Dendritic cell treated with granulocyte-macrophage colony-stimulating factor and Interleukin-4, amounts not matched to agents 40 ng/mL and 50 ng/mL, for 4 days (primary cell): ENCODE data around the gene VPS13A.
"Not testable (repeated sequence)": the region's sequence is repeated elsewhere in the genome, so short reads cannot be mapped to it uniquely, and the experiment has no call there.

ENCODE experiments used
- H3K27ac Mint-ChIP-seq: one replicate; pipeline ENCODE4 v1.8.0; 2022; ENCODE audit warnings: mild to moderate bottlenecking, mixed read lengths
- H3K27me3 Mint-ChIP-seq: one replicate; pipeline ENCODE4 v1.8.0; 2022; ENCODE audit warnings: mild to moderate bottlenecking, mixed read lengths
- H3K36me3 Mint-ChIP-seq: one replicate; pipeline ENCODE4 v1.8.0; 2022; ENCODE audit warnings: low read depth, mixed read lengths
- H3K4me1 Mint-ChIP-seq: one replicate; pipeline ENCODE4 v1.8.0; 2022; ENCODE audit warnings: low read depth, mixed read lengths
- H3K4me3 Mint-ChIP-seq: one replicate; pipeline ENCODE4 v1.8.0; 2022; ENCODE audit warnings: mild to moderate bottlenecking, moderate library complexity, mixed read lengths
- H3K9me3 Mint-ChIP-seq: one replicate; pipeline ENCODE4 v1.8.0; 2022; ENCODE audit warnings: mixed read lengths
- intact Hi-C: fragments of 100-400 bp; cut with micrococcal nuclease; formaldehyde crosslinking; loops from one replicate; pipeline ENCODE4 v1.15.0; 2022

The VPS13A gene

DNA sequence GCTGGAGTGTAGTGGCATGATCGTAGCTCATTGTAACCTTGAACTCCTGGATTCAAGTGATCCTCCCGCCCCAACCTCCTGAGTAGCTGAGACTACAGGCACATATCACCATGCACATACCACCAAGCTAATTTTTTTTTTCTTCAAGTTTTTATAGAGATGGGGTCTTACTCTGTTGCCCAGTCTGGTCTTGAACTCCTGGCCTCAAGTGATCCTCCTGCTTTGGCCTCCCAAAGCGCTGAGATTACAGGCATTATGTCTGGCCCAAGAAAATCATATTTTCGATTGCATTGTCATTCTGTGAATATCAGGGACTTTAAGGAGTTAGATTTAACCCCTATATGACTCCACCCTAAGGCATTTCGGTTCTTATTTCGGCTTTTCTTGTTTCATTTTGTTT, 116.6 kb downstream of the VPS13A start:
- Mint-ChIP-seq H3K27ac (no peak overlapping the region), H3K27me3 (no peaks in the 10 kb centered on the region), H3K4me3 (no peak overlapping the region), H3K4me1 (no peaks in the 10 kb centered on the region), H3K9me3 (peaks cover 2% of the 10 kb centered on the region), H3K36me3 (peaks cover 5% of the 10 kb centered on the region)
- intact Hi-C loops: no loop called here

DNA sequence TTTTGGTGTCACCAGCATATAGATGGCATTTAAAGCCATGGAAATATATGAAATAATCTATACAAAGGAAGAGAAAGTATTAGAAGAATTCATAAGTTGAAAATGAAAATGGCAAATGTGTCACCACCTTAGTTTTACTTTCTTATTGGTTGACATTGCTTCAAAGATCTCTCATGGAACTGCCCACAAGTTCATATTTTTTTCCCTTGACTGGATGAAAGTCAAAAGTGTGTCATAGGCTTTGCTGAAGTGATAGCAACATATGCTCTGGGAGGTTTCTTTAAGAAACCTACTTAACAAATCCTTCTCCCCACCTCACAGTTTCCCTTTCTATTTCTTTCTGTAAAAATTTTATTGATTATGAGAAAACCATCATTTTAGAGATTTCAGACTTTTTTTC, 127.2 kb downstream of the VPS13A start:
- H3K36me3 Mint-ChIP-seq: peaks cover 7% of the 10 kb centered on the region
- no peak overlapping the region for H3K27ac Mint-ChIP-seq
- no peaks in the 10 kb centered on the region for H3K27me3 Mint-ChIP-seq
- no peaks in the 10 kb centered on the region for H3K9me3 Mint-ChIP-seq
- intact Hi-C loops: no loop called here
- no peak overlapping the region for H3K4me3 Mint-ChIP-seq
- H3K4me1 Mint-ChIP-seq: no peaks in the 10 kb centered on the region

DNA sequence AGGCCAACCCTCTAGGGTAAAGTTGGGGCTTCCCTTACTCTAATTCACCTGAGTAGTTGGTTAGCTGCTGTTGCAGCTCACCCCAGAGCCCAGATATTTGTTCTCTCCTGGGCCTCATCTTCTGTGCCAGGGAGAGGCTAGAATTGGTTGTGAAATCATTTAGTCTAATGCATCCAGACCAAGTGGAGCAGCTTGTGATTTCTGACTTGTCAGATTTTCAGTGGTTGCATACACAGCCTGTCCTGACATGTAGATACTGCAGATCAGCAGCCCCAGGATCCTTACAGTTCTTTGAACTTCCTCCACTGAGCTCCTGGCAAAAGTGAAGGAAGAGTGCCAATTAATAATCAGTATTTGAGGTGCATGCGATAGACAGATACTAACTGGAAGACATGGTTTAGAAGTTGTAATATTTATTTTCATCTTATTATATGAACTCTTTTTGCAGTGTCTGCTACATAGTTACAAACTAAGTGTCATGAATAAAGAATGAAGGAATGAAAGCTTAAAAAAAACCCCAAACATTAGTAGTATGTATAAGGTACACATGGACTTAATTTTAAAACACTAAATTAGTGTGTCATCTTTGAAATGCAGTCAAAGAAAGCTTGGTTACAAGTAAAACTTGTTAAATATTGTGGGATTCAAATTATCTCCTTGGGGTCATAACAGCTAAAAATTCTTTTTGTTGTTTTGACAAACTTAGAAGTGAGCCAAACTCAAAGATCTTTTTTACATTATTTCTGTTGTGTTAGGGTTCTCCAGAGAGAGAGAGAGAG, 128.5 kb downstream of the VPS13A start:
- no peaks in the 10 kb centered on the region for H3K9me3 Mint-ChIP-seq
- no peak overlapping the region for H3K4me3 Mint-ChIP-seq
- H3K27ac Mint-ChIP-seq: no peak overlapping the region
- intact Hi-C loops: no loop called here
- peaks cover 7% of the 10 kb centered on the region for H3K36me3 Mint-ChIP-seq
- no peaks in the 10 kb centered on the region for H3K27me3 Mint-ChIP-seq
- H3K4me1 Mint-ChIP-seq: no peaks in the 10 kb centered on the region

DNA sequence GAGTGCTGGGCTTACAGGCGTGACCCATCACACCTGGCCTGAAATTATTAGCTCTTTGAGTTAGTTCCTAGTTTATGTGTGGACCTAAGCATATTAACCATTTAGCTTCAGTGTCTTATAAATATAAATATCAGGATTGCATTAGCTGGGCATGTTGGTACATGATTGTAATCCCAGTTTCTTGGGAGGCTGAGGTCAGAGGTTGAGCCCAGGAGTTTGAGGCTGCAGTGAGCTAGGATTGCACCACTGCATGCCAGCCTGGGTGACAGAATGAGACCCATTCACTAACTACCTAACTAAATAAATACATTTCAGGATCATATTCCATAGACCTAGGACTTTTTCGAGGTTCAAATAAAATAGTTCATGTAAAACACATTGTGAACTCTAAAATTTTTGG, 129.8 kb downstream of the VPS13A start:
- Mint-ChIP-seq H3K27ac (no peak overlapping the region), H3K4me1 (no peaks in the 10 kb centered on the region), H3K27me3 (no peaks in the 10 kb centered on the region), H3K9me3 (no peaks in the 10 kb centered on the region), H3K4me3 (no peak overlapping the region), H3K36me3 (peaks cover 7% of the 10 kb centered on the region)
- intact Hi-C loops: no loop called here

DNA sequence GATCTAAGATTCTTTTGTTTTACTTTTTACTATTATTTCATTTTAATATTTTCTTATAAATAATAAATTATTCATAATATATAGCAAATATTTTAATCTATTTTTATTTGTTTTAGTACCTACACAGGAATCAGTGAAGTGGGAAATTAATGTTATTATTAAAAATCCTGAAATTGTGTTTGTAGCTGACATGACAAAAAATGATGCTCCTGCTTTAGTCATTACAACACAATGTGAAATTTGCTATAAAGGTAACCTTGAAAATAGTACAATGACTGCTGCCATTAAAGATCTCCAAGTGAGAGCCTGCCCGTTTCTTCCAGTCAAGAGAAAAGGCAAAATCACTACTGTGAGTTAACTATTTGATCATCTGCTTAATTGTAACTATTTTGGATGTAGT, 138.7 kb downstream of the VPS13A start:
- intact Hi-C loops: no loop called here
- Mint-ChIP-seq H3K27ac (no peak overlapping the region), H3K4me3 (no peak overlapping the region), H3K4me1 (no peaks in the 10 kb centered on the region), H3K27me3 (no peaks in the 10 kb centered on the region), H3K9me3 (no peaks in the 10 kb centered on the region), H3K36me3 (no peaks in the 10 kb centered on the region)

DNA sequence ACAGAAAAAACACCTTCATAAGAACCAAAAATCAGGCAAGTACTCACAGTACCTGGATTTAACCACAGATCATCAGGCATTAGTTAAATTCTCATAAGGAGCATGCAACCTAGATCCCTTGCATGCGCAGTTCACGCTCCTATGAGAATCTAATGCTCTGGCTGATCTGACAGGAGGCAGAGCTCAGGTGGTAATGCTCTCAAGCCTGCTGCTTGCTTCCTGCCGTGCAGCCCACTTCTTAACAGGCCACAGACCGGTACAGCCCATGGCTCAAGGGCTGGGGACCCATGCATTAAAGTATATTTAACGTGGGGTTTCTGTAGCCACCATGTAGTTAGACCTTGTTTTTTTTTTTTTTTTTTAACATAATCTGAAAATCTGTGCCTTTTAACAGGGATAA, 147.7 kb downstream of the VPS13A start:
- peaks cover 19% of the 10 kb centered on the region for H3K36me3 Mint-ChIP-seq
- intact Hi-C loops: no loop called here
- no peak overlapping the region for H3K4me3 Mint-ChIP-seq

DNA sequence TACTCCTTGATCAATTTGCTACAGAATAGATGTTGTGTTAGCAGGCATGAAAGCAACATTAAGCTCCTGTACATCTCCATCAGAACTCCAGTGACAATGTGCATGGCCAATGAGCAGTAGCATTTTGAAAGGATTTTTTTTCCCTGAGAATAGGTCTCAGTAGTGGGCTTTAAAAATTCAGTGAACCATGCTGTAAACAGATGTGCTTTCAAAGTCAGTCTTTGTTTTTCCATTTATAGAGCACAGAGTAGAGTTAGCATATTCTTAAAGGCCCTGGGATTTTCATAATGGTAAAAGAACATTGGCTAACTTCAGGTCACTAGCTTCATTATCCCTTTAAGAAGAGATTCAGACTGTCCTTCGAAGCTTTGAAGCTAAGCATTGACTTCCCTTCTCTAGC, 150.8 kb downstream of the VPS13A start:
- H3K4me1 Mint-ChIP-seq: no peaks in the 10 kb centered on the region
- no peak overlapping the region for H3K4me3 Mint-ChIP-seq
- peaks cover 9% of the 10 kb centered on the region for H3K36me3 Mint-ChIP-seq
- H3K9me3 Mint-ChIP-seq: no peaks in the 10 kb centered on the region
- intact Hi-C loops: no loop called here
- no peak overlapping the region for H3K27ac Mint-ChIP-seq
- H3K27me3 Mint-ChIP-seq: no peaks in the 10 kb centered on the region

More for the DNA sequence above, 147.7 kb downstream of the VPS13A start:
- Mint-ChIP-seq H3K27ac (no peak overlapping the region), H3K4me1 (no peaks in the 10 kb centered on the region), H3K27me3 (no peaks in the 10 kb centered on the region), H3K9me3 (no peaks in the 10 kb centered on the region)

DNA sequence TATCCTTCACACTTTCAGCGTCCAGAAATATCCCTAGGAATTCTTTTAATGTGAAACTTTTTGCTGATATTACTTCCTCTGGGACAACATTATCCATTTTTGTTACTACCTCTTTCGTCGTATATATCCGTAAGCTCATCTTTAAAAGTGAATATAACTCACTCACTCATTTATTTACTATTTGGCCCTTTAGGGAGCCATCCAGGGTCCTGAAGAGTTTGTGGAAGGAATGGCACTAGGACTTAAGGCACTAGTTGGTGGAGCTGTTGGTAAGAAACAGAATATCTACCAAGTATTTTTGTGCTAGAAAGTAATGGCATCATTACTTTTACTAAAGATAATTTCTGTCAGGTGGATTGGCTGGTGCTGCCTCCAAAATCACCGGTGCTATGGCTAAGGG, 192.7 kb downstream of the VPS13A start:
- no peaks in the 10 kb centered on the region for H3K27me3 Mint-ChIP-seq
- no peaks in the 10 kb centered on the region for H3K4me1 Mint-ChIP-seq
- peaks cover 13% of the 10 kb centered on the region for H3K36me3 Mint-ChIP-seq
- intact Hi-C loops: no loop called here
- no peaks in the 10 kb centered on the region for H3K9me3 Mint-ChIP-seq
- no peak overlapping the region for H3K4me3 Mint-ChIP-seq
- H3K27ac Mint-ChIP-seq: no peak overlapping the region

DNA sequence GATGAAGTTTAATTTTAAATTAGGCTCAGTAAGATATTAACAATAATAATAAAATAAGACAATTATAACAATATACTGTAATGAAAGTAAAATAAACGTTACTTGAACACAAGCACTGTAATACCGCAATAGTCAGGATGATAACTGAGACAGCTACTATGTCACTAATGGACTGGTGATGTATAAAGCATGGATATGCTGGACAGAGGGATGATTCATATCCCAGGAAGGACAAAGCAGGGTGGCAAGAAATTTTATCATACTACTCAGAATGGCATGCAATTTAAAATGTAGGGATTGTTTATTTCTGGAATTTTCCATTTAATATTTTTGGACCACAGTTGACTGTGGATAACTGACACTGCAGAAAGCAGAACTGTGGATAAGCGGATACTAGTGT, 196.9 kb downstream of the VPS13A start:
- H3K4me3 Mint-ChIP-seq: no peak overlapping the region

DNA sequence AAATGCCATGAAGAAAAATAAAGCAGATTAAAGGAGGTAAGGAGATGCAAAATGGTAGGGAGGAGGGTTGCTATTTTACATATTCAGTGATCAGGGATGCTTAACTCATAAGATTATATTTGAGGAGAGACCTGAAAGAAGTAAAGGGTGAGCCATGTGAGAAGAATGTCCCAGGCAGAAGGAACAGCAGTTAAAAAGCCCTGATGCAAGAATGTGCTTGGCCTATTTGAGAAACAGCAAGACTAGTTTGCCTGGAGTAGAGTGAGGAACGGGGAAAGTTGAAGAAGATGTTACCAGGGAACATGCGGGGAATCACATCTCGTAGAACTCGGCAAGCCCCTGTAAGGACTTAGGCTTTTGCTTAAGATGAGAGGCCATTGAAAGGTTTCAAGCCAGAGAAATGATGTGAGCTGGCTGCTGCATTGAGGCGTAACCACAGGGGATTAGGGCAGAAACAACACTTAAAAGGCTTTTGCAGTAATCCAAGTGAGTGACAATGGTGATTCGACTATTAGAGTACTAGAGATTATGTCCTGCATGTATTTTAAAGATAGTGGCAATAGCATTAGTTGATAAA, 198.7 kb downstream of the VPS13A start:
- Mint-ChIP-seq H3K9me3 (no peaks in the 10 kb centered on the region), H3K27ac (no peak overlapping the region), H3K4me1 (no peaks in the 10 kb centered on the region), H3K27me3 (no peaks in the 10 kb centered on the region), H3K36me3 (peaks cover 4% of the 10 kb centered on the region), H3K4me3 (no peak overlapping the region)
- intact Hi-C loops: no loop called here

More for the DNA sequence above, 196.9 kb downstream of the VPS13A start:
- H3K27me3 Mint-ChIP-seq: no peaks in the 10 kb centered on the region
- H3K27ac Mint-ChIP-seq: no peak overlapping the region
- H3K9me3 Mint-ChIP-seq: no peaks in the 10 kb centered on the region
- intact Hi-C loops: no loop called here
- no peaks in the 10 kb centered on the region for H3K4me1 Mint-ChIP-seq
- H3K36me3 Mint-ChIP-seq: peaks cover 13% of the 10 kb centered on the region

DNA sequence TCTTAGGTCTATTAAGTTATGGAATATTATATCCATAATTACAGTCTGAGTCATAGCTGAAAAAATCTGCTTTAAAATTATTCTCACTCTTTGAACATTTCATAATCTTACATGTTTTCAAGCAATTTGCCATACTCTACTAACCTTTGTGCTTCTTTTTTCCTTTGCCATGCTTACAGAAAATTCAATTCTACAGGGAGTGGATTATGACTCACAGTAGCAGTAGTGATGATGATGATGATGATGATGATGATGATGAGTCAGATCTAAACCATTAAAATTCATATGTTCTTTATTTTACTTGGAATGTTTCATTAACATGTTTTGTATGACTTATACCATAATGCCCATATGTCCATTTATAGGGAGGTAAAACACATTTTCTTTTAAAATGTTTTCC, 207.1 kb downstream of the VPS13A start:
- Mint-ChIP-seq H3K27me3 (no peaks in the 10 kb centered on the region), H3K9me3 (no peaks in the 10 kb centered on the region), H3K36me3 (no peaks in the 10 kb centered on the region), H3K4me3 (no peak overlapping the region), H3K4me1 (no peaks in the 10 kb centered on the region), H3K27ac (no peak overlapping the region)
- intact Hi-C loops: no loop called here

DNA sequence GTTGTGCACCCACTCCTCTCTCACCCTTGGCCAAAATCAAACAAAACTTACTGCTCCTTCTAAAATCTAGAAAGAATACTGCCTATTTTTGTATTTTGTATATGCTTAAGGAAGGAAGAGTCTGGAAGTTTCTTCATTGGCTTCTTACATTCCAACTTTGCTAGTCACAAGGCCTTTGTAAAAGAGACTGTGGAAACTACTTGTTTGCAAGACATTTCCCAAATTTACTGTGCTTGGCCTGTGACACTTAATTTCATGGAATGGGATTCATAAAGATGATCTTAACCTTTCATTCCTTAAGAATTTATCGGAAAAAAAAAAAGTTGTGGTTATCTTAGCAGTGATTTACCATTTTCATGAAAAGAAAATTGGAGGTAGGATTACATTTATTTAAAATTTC, 208.9 kb downstream of the VPS13A start:
- H3K9me3 Mint-ChIP-seq: no peaks in the 10 kb centered on the region
- no peaks in the 10 kb centered on the region for H3K36me3 Mint-ChIP-seq
- H3K27ac Mint-ChIP-seq: no peak overlapping the region
- no peaks in the 10 kb centered on the region for H3K27me3 Mint-ChIP-seq
- intact Hi-C loops: no loop called here
- no peaks in the 10 kb centered on the region for H3K4me1 Mint-ChIP-seq
- no peak overlapping the region for H3K4me3 Mint-ChIP-seq

DNA sequence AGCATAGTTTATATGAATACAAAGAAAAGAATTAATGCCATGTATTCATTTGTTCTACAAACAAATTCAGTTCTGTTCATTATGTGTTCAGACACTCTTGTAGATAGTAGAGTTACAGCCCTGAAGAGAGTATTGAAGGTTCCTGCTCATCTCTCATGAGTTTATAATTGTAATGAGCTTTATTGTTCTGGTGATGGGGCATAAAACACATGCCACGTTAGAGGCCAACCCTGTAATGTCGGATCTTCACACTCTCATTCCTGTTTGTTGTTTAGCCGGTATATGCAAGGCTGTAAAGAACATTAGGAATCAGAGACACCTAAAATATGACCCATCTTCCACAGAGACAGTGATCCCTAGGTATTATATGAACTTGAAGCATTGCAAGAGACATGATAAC, 214.5 kb downstream of the VPS13A start:
- no peak overlapping the region for H3K27ac Mint-ChIP-seq
- no peak overlapping the region for H3K4me3 Mint-ChIP-seq
- no peaks in the 10 kb centered on the region for H3K27me3 Mint-ChIP-seq
- no peaks in the 10 kb centered on the region for H3K9me3 Mint-ChIP-seq
- intact Hi-C loops: no loop called here
- H3K36me3 Mint-ChIP-seq: no peaks in the 10 kb centered on the region
- no peaks in the 10 kb centered on the region for H3K4me1 Mint-ChIP-seq

DNA sequence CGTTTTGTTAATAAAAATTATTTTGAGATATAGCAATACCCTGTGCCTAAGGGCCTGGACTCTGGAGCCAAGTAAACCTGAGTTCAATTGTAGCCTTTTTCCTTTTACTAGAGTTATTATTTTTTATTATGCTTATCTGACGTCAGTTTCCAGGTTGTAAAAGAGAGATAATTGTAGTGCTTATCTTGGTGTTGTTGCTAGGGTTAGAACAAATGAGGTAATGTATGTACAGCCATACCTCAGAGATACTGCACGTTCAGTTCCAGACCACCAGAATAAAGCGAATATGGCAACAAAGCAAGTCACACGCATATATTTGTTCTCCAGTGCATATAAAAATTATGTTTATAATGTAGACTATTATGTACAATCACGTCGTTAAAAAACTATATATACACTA, 215.0 kb downstream of the VPS13A start:
- no peak overlapping the region for H3K27ac Mint-ChIP-seq
- H3K27me3 Mint-ChIP-seq: no peaks in the 10 kb centered on the region
- intact Hi-C loops: no loop called here

DNA sequence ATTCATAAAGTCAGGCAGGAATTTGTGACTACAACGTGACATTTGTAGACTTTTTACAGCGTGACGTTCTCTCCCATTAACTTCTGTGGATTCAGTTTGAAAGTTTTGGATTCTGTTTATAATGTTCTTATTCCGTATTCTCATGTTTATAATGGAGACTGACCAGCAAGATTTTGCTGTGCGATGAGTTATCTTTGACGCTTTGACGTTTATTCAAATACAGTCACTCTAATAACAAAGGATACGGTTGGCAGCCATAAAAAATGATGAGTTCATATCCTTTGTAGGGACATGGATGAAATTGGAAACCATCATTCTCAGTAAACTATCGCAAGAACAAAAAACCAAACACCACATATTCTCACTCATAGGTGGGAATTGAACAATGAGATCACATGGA, 221.2 kb downstream of the VPS13A start:
- H3K4me3 Mint-ChIP-seq, H3K9me3 Mint-ChIP-seq, H3K4me1 Mint-ChIP-seq, intact Hi-C loops, H3K27ac Mint-ChIP-seq, H3K36me3 Mint-ChIP-seq, H3K27me3 Mint-ChIP-seq: not testable (repeated sequence)

More for the DNA sequence above, 215.0 kb downstream of the VPS13A start:
- Mint-ChIP-seq H3K4me3 (no peak overlapping the region), H3K4me1 (no peaks in the 10 kb centered on the region), H3K36me3 (no peaks in the 10 kb centered on the region), H3K9me3 (no peaks in the 10 kb centered on the region)
